Ascending aorta (tissue), 2 donors: ENCODE results near the gene SZT2. TPM values are rescaled to one million over a fixed set of nuclear protein-coding genes. Genes with fewer than 3 reads are reported as not detected.
A peak's percentile ranks its signal among the peaks of the same experiment; 100 is the strongest.

Experiments used
- DNase-seq, 2 donors: peaks; one replicate each; pipeline ENCODE4 v3.0.0-alpha.2; 2019; ENCODE audit warnings: low spot score in 2 of 2
- H3K27ac ChIP-seq, 2 donors: fragments of 200-600 bp; sonication (generic); one replicate each; pipeline ENCODE4 v1.5.1; 2016 to 2017; ENCODE audit warnings: mild to moderate bottlenecking in 1 of 2
- H3K27me3 ChIP-seq: fragments of 200-600 bp; sonication (generic); one replicate; pipeline ENCODE4 v1.5.1; 2017
- H3K36me3 ChIP-seq, 2 donors: fragments of 200-600 bp; sonication (generic); one replicate each; pipeline ENCODE4 v1.5.1; 2016
- H3K4me1 ChIP-seq, 2 donors: fragments of 200-600 bp; sonication (generic); one replicate each; pipeline ENCODE4 v1.5.1; 2016 to 2017; ENCODE audit warnings: mild to moderate bottlenecking in 1 of 2
- H3K4me3 ChIP-seq, 2 donors: fragments of 200-600 bp; sonication (generic); one replicate each; pipeline ENCODE4 v1.5.1; 2016 to 2017; ENCODE audit warnings: mild to moderate bottlenecking in 1 of 2
- H3K9me3 ChIP-seq, 2 donors: fragments of 200-600 bp; sonication (generic); one replicate each; pipeline ENCODE4 v1.5.1; 2016
- CTCF ChIP-seq, 3 experiments: fragments of 200-600 bp in 2 of 3; fragments of 450-650 bp in 1 of 3; sonication (generic) in 2 of 3; IDR thresholded peaks; one replicate each; pipeline ENCODE4 v1.5.1; 2016 to 2019; ENCODE audit warnings: antibody characterized with exemption in 3 of 3, mild to moderate bottlenecking in 1 of 3, moderate library complexity in 1 of 3
- intact Hi-C: fragments of 100-400 bp; cut with DNase I; formaldehyde crosslinking; loops from one replicate; pipeline ENCODE4 v1.15.1; 2023
- total RNA-seq: library from RNA; depleted of rRNA; stranded (reverse); fragments of >200 nt; gene quantifications from one replicate; pipeline ENCODE4 v1.1.0, GENCODE V29; 2016

The SZT2 gene
- total RNA-seq, 1 donor from 2014 or later = 35.9 TPM

GRCh38 chr1:43448955-43449707 lies 59.4 kb downstream of the SZT2 start:
- Histone ChIP-seq H3K9me3 (no peaks in the 10 kb centered on the region), H3K4me3 (no peak overlapping the region), H3K4me1 (peaks cover 0 to 1% of the 10 kb centered on the region in 2 donors), H3K27me3 (no peaks in the 10 kb centered on the region), H3K36me3 (peaks cover 62 to 77% of the 10 kb centered on the region in 2 donors), H3K27ac (no peak overlapping the region)
- intact Hi-C loops = no loop called here
- no peak for TF ChIP-seq CTCF (IDR thresholded peaks at IDR 0.05)
- DNase-seq = no peak

- DNase-seq = peak in 1 of 2 donors; percentile 46
These were observed 60.0 kb downstream of the SZT2 start for GRCh38 chr1:43449708-43450069.

GRCh38 chr1:43450251-43450941 lies 60.7 kb downstream of the SZT2 start:
- peaks cover 0 to 5% of the 10 kb centered on the region in 2 donors for H3K4me1 ChIP-seq
- no peak for TF ChIP-seq CTCF (IDR thresholded peaks at IDR 0.05)
- no peak overlapping the region for H3K4me3 ChIP-seq
- no peaks in the 10 kb centered on the region for H3K9me3 ChIP-seq
- DNase-seq = no peak
- intact Hi-C loops = loop anchor here (5.0 to 10.0 kb wide), 4 partner anchors 93 to 506 kb away; partner anchors contain the start of genes CDC20, KDM4A and ST3GAL3
- no peaks in the 10 kb centered on the region for H3K27me3 ChIP-seq
- peaks cover 51 to 66% of the 10 kb centered on the region in 2 donors for H3K36me3 ChIP-seq
- no peak overlapping the region for H3K27ac ChIP-seq

More at GRCh38 chr1:43449708-43450069, 60.0 kb downstream of the SZT2 start:
- no peak for TF ChIP-seq CTCF (IDR thresholded peaks at IDR 0.05)
- H3K4me3 ChIP-seq = no peak overlapping the region
- H3K27me3 ChIP-seq = no peaks in the 10 kb centered on the region
- no peaks in the 10 kb centered on the region for H3K9me3 ChIP-seq
- H3K27ac ChIP-seq = no peak overlapping the region
- intact Hi-C loops = loop anchor here (5.0 to 10.0 kb wide), 4 partner anchors 92 to 505 kb away; partner anchors contain the start of genes CDC20, KDM4A and ST3GAL3
- H3K36me3 ChIP-seq = peaks cover 58 to 71% of the 10 kb centered on the region in 2 donors
- H3K4me1 ChIP-seq = peaks cover 0 to 5% of the 10 kb centered on the region in 2 donors

GRCh38 chr1:43451157-43451591 lies 61.5 kb downstream of the SZT2 start:
- intact Hi-C loops = loop anchor here (5.0 to 10.0 kb wide), 4 partner anchors 94 to 506 kb away; partner anchors contain the start of genes CDC20, KDM4A and ST3GAL3
- peaks cover 0 to 5% of the 10 kb centered on the region in 2 donors for H3K4me1 ChIP-seq
- H3K4me3 ChIP-seq = no peak overlapping the region
- peak overlapping the region in 1 of 2 donors; percentile 25 for H3K27ac ChIP-seq
- no peak for TF ChIP-seq CTCF (IDR thresholded peaks at IDR 0.05)
- H3K27me3 ChIP-seq = no peaks in the 10 kb centered on the region
- H3K36me3 ChIP-seq = peaks cover 44 to 58% of the 10 kb centered on the region in 2 donors
- peak in 1 of 2 donors; percentile 60 for DNase-seq
- H3K9me3 ChIP-seq = no peaks in the 10 kb centered on the region

GRCh38 chr1:43451701-43452532 lies 62.2 kb downstream of the SZT2 start:
- no peaks in the 10 kb centered on the region for H3K27me3 ChIP-seq
- peaks cover 0 to 5% of the 10 kb centered on the region in 2 donors for H3K4me1 ChIP-seq
- no peaks in the 10 kb centered on the region for H3K9me3 ChIP-seq
- peak in 1 of 2 donors; percentile 62 for DNase-seq
- H3K36me3 ChIP-seq = peaks cover 37 to 51% of the 10 kb centered on the region in 2 donors
- H3K4me3 ChIP-seq = no peak overlapping the region
- no peak for TF ChIP-seq CTCF (IDR thresholded peaks at IDR 0.05)
- peak overlapping the region; percentile 88 to 94 for H3K27ac ChIP-seq
- intact Hi-C loops = loop anchor here (5.0 to 10.0 kb wide), 4 partner anchors 95 to 507 kb away; partner anchors contain the start of genes CDC20, KDM4A and ST3GAL3
